Amniotic epithelial cell (primary cell): ENCODE measurements around the gene TMBIM4.
"Not testable (repeated sequence)": the region's sequence is repeated elsewhere in the genome, so short reads cannot be mapped to it uniquely, and the experiment has no call there.

Source experiments
- DNase-seq: peaks from one replicate; pipeline ENCODE4 v3.0.0-alpha.2; 2010; ENCODE audit warnings: low read depth

Gene TMBIM4

DNA sequence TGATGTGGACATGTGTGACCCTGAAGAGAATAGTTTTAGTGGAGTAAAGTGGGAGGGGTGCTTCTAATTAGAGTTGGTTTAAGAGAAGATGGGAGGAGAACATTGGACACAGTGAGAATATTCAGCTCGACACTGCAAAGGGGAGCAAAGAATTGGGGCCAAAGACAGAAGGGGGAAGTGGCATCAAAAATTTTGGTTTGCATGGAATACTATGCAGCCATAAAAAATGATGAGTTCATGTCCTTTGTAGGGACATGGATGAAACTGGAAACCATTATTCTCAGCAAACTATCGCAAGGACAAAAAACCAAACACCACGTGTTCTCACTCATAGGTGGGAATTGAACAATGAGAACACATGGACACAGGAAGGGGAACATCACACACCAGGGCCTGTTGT is 15.0 kb upstream of the TMBIM4 start:
- DNase-seq = not testable (repeated sequence)

- DNase-seq = peak; percentile 27
Measured at GRCh38 chr12:66182956-66183355, 13.2 kb upstream of the TMBIM4 start.

DNA sequence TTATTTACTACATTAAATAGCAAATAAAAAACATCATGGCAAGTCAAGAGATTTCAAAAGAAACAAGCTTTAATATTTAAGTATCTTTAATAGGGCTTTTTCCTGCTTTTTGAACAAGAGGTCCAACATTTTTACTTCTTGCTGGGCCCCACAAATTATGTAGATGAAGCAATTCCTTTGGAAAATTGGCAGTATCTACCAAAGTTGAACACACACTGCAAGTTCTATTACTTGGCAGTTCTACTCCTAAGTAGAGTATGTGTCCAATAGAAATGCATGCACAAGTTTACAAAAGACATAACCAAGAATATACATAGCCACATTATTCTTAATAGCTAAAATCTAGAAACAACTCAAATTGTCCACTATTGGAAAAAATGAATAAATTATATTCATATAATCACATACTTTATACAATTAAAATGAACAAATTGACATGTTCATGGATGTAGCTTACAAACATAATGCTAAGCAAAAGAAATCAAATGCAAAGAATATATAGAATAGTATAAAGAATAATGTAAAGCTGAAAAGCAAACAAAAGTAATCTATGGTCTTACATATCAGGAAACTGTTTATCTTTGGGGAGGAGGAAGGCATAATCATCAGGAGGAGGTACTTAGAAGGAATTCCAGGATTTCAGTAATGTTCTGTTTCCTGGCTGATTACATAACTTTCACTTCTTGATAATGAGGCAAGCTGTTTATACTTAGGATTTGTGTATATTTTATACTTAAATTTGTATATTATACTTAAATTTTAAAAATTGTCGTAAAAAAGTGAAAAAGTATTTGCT is 6.5 kb upstream of the TMBIM4 start:
- peak; percentile 80 for DNase-seq

DNA sequence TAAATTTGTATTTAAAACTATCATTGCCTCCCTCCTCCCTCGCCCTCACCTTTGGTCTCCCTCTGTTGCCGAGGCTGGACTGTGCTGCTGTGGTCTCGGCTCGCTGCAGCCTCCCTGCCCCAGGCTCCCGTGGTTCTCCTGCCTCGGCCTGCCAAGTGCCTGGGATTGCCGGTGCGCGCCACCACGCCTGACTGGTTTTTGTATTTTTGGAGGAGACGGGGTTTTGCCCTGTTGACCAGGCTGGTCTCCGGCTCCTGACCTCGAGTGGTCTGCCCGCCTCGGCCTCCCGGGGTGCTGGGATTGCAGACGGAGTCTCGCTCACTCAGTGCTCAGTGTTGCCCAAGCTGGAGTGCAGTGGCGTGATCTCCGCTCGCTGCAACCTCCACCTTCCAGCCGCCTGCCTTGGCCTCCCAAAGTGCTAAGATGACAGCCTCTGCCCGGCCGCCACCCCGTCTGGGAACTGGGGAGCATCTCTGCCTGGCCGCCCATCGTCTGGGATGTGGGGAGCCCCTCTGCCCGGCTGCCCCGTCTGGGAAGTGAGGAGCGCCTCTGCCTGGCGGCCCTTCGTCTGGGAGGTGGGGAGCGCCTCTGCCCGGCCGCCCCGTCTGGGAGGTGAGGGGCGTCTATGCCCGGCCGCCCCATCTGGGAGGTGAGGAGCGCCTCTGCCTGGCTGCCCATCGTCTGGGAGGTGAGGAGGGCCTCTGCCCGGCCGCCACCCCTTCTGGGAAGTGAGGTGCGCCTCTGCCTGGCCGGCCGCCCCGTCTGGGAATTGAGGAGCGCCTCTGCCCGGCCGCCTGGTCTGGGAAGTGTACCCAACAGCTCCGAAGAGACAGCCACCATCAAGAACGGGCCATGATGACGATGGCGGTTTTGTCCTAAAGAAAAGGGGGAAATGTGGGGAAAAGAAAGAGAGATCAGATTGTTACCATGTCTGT is 4.9 kb upstream of the TMBIM4 start:
- DNase-seq = not testable (repeated sequence)

DNA sequence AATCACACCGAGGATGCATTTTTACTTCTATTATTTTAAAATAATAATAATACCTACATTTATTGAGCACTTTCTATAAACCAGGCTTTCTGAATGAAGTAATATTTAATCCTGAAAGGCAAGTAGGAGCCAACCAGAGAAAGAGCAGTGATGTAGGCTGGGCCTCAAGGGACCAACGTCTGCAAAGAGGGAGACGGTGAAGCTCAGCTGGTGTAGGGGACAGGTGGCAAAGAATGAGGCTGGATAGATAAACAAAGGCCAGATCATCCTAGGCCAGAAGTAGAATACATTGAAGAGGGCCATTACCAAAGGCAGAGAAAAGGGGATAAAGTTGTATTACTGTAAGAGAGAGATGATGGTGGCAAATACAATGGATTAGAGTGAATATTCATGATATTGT is 810 bp upstream of the TMBIM4 start:
- DNase-seq = no peak

GRCh38 chr12:66168410-66168809 is 1.4 kb downstream of the TMBIM4 start:
- DNase-seq = no peak

DNA sequence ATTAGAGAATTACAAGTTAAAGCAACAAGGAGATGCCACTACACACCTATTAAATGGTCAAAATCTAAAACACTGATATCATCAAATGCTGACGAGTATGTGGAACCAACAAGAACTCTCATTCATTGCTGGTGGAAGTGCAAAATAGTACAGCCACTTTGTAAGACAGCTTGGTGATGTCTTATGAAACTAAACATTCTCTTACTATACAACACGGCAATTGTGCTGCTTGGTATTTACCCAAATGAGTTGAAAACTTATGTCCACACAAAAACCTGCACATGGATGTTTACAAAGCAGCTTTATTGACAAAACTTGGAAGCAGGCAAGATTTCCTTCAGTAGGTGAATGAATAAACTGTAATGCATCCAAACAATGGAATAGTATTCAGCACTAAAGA is 3.2 kb downstream of the TMBIM4 start:
- no peak for DNase-seq

DNA sequence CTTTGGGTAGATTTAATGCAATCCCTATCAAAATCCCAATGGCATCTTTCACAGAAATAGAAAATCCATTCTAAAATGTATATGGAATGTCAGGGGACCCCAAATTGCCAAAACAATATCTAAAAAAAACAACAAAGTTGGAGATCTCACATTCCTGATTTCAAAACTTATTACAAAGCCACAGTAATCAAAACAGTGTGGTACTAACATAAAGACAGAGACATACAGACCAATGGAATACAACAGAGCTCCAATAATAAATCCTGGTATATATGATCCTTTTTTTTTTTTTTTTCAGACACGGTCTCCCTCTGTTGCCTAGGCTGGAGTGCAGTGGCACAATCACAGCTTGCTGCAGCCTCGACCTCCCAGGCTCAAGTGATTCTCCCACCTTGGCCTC is 4.7 kb downstream of the TMBIM4 start:
- no peak for DNase-seq

GRCh38 chr12:66164349-66164821 is 5.4 kb downstream of the TMBIM4 start:
- DNase-seq = peak; percentile 96

DNA sequence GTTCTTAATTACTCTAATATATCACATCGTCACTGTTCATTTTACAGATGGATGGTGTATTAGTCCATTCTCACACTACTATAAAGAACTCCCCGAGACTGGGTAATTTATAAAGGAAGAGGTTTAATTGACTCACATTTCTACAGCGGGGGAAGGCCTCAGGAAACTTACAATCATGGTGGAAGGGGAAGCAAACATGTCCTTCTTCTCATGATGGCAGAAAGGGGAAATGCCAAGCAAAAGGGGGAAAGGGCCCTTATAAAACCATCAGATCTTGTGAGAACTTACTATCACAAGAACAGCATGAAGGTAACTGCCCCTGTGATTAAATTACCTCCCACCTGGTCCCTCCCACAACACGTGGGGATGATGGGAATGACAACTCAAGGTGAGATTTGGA is 6.5 kb downstream of the TMBIM4 start:
- no peak for DNase-seq

DNA sequence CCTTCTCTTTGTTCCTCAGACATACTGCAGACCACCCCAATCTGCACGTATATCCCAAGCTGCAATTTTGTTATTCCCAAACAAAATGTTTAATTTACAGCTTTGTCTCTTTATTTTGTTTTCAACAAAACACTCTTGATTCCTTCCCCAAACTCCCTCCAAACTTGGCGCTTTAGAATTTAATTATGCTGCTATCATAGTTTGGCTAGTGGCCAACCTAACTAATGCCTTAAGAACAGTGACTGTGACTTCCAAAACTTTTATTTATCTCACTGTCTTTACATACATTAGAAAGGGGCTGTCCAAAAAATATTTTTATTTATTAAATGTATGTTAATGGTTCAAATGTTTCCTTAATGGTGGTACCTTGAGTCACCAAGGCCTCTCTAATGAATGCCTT is 7.1 kb downstream of the TMBIM4 start:
- no peak for DNase-seq

DNA sequence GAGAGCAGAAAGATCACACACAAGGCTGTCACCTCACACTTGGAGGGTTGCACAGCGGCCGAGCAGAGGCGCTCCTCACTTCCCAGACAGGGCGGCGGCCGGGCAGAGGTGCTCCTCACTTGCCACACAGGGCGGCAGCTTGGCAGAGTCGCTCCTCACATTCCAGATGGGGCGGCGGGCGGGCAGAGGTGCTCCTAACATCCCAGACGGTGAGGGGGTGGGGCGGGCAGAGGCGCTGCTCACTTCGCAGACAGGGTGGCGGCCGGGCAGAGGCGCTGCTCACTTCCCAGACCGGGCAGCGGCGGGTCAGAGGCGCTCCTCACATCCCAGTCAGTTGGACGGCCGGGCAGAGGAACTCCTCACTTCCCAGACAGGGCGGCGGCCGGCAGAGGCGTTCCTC is 9.1 kb downstream of the TMBIM4 start:
- DNase-seq = no peak

- no peak for DNase-seq
Measured at GRCh38 chr12:66159123-66159522, 10.7 kb downstream of the TMBIM4 start.

DNA sequence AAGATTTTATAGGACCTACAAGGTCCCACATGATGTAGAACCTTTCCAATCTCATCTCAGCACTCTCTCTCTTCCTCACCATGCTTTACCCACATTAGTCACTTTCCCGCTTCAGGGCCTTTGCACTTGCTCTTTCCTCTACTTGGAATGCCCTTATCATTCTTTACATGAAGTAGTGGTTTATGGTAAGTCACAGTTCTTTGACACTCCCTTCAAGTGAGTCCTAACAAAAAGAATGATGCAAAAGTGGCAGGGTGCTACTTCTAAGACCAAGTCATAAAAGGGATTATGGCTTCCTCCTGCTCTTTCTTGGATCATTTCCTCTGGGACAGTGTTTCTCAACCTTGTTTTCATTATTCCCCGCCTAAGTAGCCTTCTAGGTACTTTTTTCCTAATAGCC is 13.1 kb downstream of the TMBIM4 start:
- peak; percentile 54 for DNase-seq

DNA sequence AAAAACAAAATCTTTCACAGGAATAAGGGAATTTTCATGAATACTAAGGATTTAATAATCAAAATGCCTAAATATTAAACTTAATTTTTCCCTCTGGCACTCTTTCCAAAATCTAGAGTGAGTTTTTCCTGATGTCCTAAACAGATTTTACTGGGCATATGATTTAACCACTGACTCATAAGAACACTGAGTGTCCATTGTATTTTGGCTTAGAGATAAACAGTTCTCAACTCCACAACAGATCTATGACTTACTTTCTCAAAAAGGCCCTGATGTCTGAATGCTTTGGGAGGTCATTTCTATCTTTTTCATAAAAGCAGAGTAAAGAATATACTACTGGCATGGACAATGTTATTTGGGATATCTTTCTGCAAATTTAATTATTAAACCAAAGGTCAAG is 15.0 kb downstream of the TMBIM4 start:
- peak; percentile 33 for DNase-seq

GRCh38 chr12:66152732-66153131 is 17.1 kb downstream of the TMBIM4 start:
- peak; percentile 53 for DNase-seq

GRCh38 chr12:66149702-66150398 is 19.9 kb downstream of the TMBIM4 start:
- no peak for DNase-seq

- DNase-seq = peak; percentile 92
Measured at GRCh38 chr12:66144791-66145754, 24.7 kb downstream of the TMBIM4 start.

GRCh38 chr12:66143868-66144267 is 25.9 kb downstream of the TMBIM4 start:
- DNase-seq = no peak

DNA sequence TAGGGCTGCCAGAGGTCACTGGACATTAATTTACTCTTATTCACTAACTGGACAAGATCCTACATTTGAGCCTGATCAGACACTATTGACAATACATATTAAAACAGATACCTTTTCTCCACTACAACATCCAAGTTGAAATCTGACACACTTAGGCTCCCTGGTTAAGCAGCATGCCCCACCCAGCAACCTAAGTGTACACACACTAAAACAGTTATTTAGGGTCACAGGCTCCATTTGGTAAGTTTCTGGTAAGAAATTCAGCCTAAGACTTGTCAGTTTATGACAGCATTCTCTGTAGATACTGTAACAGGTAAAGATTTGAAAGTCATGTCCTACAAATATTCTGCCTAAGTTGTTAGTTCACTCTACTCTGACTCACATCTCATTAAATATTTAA is 27.0 kb downstream of the TMBIM4 start:
- DNase-seq = no peak

- DNase-seq = no peak
Measured at GRCh38 chr12:66141299-66141698, 28.5 kb downstream of the TMBIM4 start.
